GM19043 (cell line): ENCODE data around the gene NRXN3.

Experiments
- ATAC-seq: cut with Tn5 transposase; IDR thresholded peaks from one replicate; pipeline ENCODE4 v1.9.1; 2021; ENCODE audit warnings: low read depth; ENCODE audit not compliant: unreplicated experiment

The NRXN3 gene

DNA sequence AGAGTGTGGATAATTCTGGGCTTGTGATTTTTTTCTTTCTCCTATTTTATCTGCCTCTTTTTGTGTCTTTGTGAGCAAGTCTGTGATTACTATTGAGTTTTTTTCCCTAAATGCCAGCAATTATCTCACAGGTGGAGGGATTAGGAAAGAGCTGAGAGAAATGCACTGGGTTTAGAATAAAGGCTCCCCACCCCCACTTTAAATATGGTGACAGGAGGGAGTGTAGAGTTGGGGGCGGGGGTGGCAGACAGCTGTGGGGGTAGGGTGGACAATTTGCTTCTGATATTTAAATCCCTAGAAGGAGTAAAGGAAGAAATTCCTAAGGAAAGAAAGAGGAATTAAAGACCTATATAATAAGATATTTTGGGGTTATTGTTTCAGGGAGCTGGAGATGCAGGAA is 145.9 kb downstream of the NRXN3 start:
- no peak for ATAC-seq

DNA sequence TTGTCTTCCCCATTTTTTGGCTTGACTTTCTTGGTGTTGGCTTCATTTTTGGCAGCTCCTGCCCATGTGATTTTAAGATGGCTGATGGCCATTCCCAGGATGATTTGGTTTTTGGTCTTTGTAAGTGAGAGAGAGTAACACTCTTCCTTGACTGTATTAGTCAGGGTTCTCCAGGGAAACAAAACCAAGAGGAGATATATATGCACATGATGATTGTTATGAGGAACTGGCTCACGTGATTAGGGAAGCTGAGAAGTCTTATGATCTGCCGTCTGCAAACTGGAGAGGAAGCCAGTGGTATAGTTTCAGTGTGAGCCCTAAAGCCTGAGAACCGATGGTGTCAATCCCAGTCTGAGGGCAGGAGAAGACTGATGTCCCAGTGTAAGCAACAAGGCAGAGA is 146.6 kb downstream of the NRXN3 start:
- no peak for ATAC-seq

DNA sequence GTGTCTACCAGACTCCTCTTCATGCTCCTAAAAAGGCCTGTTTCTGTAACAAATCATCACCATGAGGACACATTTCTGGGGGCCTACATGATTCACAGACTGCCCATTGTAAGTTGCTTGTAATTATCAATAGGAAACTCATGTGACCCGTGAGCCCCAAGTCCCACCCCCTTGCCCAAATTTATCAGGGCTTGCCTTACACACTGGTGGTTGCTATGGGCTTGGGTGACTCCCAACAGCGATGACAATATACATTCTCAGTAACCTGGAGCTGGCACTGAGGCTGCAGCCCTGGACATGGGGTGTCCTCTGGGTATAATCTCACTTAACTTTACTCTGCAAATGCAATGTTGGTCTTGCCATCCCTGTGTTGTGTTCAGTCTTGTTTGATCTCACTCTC is 149.2 kb downstream of the NRXN3 start:
- ATAC-seq, result no peak

- ATAC-seq, result no peak
Measured at GRCh38 chr14:78319887-78320635, 149.9 kb downstream of the NRXN3 start.

GRCh38 chr14:78324353-78324752 is 154.2 kb downstream of the NRXN3 start:
- ATAC-seq, result no peak

DNA sequence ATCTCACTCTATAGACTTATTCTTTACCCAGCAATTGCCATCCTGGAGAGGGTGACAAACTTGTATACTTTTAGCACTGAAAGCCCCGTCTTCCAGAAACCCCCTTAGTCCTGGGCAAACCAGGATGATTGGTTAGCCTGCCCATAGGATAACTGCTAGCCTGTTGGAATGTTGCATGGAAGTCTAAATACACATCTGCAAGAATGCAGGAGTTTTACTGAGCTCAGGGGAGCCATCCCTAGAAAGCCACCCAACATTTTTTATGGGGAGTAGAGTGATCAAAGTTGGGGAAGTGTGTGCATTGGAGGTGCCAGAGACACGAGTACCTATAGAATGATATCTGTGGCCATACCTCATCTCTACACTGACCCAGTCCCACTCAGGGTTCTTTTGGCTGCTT is 155.7 kb downstream of the NRXN3 start:
- no peak for ATAC-seq

GRCh38 chr14:78327426-78328221 is 157.5 kb downstream of the NRXN3 start:
- no peak for ATAC-seq

DNA sequence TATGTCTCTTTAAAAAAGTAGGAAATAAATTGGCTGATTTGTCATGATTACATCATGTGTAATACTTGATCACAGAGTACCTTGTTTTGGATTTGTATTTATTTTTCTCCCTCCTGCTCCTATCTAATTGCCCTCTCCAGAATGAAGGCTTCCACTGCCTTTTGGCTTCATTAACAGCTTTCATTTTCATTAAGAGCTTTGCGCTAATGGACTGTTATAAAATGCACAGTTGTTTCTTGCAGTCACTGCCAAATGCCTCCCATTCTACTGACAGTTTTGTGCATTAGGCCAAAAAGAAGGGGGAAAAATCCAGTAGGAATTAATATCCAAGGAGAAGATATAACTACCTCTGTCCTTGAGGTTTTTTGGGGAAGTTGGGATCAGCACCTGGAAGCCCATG is 159.2 kb downstream of the NRXN3 start:
- ATAC-seq, result no peak

GRCh38 chr14:78335531-78335930 is 165.4 kb downstream of the NRXN3 start:
- no peak for ATAC-seq

GRCh38 chr14:78340250-78340649 is 170.1 kb downstream of the NRXN3 start:
- no peak for ATAC-seq

DNA sequence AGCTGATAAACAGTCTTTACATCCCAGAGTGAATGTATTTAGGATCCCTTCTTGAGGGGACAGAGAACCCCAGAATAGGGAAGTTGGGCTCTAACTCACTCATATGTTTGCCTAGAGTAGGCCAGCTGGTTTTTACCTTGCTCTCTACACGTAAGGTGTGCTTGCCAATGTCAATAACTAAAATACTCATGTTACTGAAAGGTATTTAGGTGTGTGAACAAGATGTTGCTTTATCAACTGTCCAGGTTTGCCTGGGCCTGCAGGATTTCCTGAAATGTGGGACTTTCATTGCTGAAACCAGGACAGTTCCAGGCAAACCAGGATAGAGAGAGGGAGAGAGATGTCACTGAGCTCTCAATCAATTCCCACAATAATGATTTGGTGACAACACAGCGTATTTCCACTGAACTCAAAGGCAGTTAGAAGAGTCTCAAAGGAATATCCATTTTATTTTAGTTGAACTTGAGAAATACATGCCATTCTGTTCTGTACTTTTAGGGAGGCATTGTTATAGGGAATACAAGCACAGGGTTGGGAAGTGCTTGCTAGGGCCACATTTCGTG is 171.7 kb downstream of the NRXN3 start:
- no peak for ATAC-seq

GRCh38 chr14:78342879-78343278 is 172.7 kb downstream of the NRXN3 start:
- no peak for ATAC-seq

- no peak for ATAC-seq
Measured at GRCh38 chr14:78344290-78344689, 174.1 kb downstream of the NRXN3 start.

DNA sequence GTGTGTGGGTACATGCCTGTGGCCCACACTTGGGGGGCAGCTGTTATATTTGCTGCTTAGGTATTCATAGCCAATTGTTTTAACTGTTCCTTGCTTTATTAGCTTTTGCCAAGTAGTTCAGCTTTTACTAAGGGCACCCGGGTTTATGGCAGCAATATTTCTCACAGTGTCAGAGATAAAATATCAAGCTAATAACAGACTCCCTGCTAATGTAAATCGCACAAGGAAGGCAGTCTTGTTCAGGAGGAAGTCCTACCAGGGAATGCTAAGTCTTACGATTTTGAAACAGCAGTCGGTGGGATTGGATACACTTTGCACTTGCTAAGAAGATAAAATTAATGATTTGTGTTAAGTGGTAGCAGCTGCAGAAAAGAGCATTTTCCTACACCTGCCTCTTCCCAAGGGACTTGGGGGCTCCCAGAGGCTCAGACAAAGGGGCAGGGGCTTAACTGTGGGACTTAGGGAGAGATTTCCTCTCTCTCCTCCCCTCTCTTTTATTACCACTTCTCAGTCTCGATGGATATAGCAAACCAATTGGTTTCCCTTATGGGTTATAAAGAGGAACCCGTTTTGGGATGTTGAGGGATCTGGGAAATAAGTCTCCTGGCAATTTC is 175.1 kb downstream of the NRXN3 start:
- no peak for ATAC-seq

- ATAC-seq, result no peak
Measured at GRCh38 chr14:78346747-78347146, 176.6 kb downstream of the NRXN3 start.

DNA sequence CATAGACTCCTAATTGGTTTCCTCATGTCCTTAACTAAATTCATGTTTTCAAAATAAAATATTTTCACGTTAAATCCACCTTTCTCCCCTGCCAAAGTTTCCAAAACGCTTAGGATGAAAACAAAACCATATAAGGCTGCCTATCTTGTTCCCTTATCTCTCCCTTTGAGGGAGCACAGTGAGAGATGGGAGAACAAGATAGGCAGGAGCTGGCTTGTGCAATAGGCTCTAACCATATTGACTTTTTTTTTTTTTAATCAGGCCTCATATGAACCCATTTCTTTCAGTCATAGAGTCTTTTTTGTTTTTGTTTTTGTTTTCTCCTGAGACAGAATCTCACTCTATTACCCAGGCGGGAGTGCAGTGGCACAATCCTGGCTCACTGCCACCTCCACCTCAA is 184.9 kb downstream of the NRXN3 start:
- no peak for ATAC-seq

GRCh38 chr14:78356391-78356790 is 186.2 kb downstream of the NRXN3 start:
- no peak for ATAC-seq

- ATAC-seq, result no peak
Measured at GRCh38 chr14:78358591-78358990, 188.4 kb downstream of the NRXN3 start.

- no peak for ATAC-seq
Measured at GRCh38 chr14:78359581-78359980, 189.4 kb downstream of the NRXN3 start.

DNA sequence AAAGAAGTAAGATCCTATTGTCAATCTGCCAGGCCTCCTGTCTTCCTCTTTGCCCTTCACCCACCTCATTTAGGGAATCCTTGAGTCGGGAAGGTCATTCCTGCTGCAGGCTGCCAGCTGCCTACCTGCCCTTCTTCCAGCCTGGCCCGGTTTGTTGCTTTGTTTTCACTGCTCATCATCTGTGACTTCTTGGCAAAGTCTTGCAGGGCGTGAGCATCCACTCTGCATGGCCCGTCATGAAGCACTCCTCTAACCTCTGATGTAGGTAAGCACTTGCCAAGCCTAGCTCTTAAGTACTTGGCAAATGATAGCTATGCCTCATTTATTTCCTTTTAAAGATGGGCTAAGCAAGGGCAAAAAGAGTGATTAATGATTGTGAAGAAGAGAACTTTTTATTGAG is 192.8 kb downstream of the NRXN3 start:
- no peak for ATAC-seq

DNA sequence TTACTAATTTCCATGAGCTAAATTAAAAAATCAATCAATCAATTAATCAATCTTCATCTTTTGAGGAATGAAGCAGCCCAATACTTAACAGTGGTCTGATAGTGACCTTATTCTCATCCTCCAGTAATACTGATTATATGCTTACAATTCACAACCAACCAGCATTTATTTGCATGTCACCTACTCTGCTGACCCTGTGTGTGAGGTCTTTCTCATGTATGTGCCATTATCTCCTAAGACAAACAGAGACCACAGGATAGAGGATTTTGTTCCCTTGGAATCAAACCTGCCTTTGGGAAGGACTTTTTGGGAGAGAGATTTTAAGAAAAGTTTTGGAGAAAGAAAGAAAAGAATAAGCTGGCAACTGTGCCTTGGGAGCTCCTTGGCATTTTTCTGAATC is 197.2 kb downstream of the NRXN3 start:
- ATAC-seq, result no peak
